Left lung (tissue), 10 donors: ENCODE data around the gene C22orf39. TPM values are rescaled to one million over a fixed set of nuclear protein-coding genes. Genes with fewer than 3 reads are reported as not detected.

Experiments used
- ATAC-seq: fragments of 200-7000 bp; cut with Tn5 transposase; one replicate; pipeline ENCODE4 v1.9.1; 2020; ENCODE audit warnings: moderate library complexity
- DNase-seq, 4 donors: peaks; one replicate each; pipeline ENCODE4 v3.0.0-alpha.2; 2013 to 2020
- H3K27ac ChIP-seq, 2 donors: fragments of 200-600 bp; sonication (generic) in 1 of 2; one replicate each; pipeline versions ENCODE4 v1.5.0 to v1.8.0; 2020 to 2021
- H3K27me3 ChIP-seq, 2 donors: fragments of 200-600 bp; sonication (generic) in 1 of 2; one replicate each; pipeline versions ENCODE4 v1.5.0 to v1.8.0; 2020 to 2021
- H3K36me3 ChIP-seq, 2 donors: fragments of 200-600 bp; sonication (generic) in 1 of 2; one replicate each; pipeline versions ENCODE4 v1.5.0 to v1.8.0; 2020 to 2021
- H3K4me1 ChIP-seq, 2 donors: fragments of 200-600 bp; one replicate each; pipeline ENCODE4 v1.8.0; 2021
- H3K4me3 ChIP-seq, 2 donors: fragments of 200-600 bp; sonication (generic) in 1 of 2; one replicate each; pipeline versions ENCODE4 v1.5.0 to v1.8.0; 2020 to 2021; ENCODE audit warnings: mild to moderate bottlenecking in 1 of 2
- H3K9me3 ChIP-seq, 2 donors: fragments of 200-600 bp; sonication (generic) in 1 of 2; one replicate each; pipeline versions ENCODE4 v1.5.0 to v1.8.0; 2020 to 2021
- intact Hi-C, 2 donors: fragments of 100-400 bp; cut with DNase I; formaldehyde crosslinking; loops; one replicate each; pipeline versions ENCODE4 v1.11.2 to v1.14.2; 2022
- polyA plus RNA-seq, 6 donors: library from polyadenylated mRNA; unstranded; fragments of 120-200 nt; gene quantifications; one replicate each; pipeline ENCODE4 v1.2.1, GENCODE V29; 2013; ENCODE audit not compliant: insufficient read length in 6 of 6
- total RNA-seq, 2 donors: library from RNA; stranded (reverse); fragmentation: NEBNext Ultra II Directional; extraction: Animal tissue kit (Norgen Biotek cat#: 25700); gene quantifications; one replicate each; pipeline ENCODE4 v1.2.1, GENCODE V29; 2021
- TF ChIP-seq, protein P1 (sequence below), 2 donors: fragments of 200-600 bp; sonication (generic) in 1 of 2; IDR thresholded peaks; one replicate each; pipeline versions ENCODE4 v1.5.0 to v1.8.0; 2021; ENCODE audit warnings: antibody characterized with exemption in 2 of 2
- donor health status: DM: no; HTN: yes; CAD: no.
- donor health status: DM: no; HTN: no; CAD: no.

Gene C22orf39
- total and polyA plus RNA-seq, 8 donors = 30.1 to 42.9 (median 37.1) TPM

- intact Hi-C loops = no loop called here
- peaks cover 0 to 1% of the 10 kb centered on the region in 2 donors for H3K4me1 ChIP-seq
- no peak overlapping the region for H3K4me3 ChIP-seq
- H3K27ac ChIP-seq = no peak overlapping the region
- no peaks in the 10 kb centered on the region for H3K9me3 ChIP-seq
- TF ChIP-seq, protein P1, sequence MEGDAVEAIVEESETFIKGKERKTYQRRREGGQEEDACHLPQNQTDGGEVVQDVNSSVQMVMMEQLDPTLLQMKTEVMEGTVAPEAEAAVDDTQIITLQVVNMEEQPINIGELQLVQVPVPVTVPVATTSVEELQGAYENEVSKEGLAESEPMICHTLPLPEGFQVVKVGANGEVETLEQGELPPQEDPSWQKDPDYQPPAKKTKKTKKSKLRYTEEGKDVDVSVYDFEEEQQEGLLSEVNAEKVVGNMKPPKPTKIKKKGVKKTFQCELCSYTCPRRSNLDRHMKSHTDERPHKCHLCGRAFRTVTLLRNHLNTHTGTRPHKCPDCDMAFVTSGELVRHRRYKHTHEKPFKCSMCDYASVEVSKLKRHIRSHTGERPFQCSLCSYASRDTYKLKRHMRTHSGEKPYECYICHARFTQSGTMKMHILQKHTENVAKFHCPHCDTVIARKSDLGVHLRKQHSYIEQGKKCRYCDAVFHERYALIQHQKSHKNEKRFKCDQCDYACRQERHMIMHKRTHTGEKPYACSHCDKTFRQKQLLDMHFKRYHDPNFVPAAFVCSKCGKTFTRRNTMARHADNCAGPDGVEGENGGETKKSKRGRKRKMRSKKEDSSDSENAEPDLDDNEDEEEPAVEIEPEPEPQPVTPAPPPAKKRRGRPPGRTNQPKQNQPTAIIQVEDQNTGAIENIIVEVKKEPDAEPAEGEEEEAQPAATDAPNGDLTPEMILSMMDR (IDR thresholded peaks at IDR 0.05) = no peak
- peaks cover 2 to 43% of the 10 kb centered on the region in 2 donors for H3K36me3 ChIP-seq
- DNase-seq (no peak), ATAC-seq (no peak)
- H3K27me3 ChIP-seq = no peaks in the 10 kb centered on the region
These were observed 35.8 kb downstream of the C22orf39 start for GRCh38 chr22:19411690-19412045.

DNA sequence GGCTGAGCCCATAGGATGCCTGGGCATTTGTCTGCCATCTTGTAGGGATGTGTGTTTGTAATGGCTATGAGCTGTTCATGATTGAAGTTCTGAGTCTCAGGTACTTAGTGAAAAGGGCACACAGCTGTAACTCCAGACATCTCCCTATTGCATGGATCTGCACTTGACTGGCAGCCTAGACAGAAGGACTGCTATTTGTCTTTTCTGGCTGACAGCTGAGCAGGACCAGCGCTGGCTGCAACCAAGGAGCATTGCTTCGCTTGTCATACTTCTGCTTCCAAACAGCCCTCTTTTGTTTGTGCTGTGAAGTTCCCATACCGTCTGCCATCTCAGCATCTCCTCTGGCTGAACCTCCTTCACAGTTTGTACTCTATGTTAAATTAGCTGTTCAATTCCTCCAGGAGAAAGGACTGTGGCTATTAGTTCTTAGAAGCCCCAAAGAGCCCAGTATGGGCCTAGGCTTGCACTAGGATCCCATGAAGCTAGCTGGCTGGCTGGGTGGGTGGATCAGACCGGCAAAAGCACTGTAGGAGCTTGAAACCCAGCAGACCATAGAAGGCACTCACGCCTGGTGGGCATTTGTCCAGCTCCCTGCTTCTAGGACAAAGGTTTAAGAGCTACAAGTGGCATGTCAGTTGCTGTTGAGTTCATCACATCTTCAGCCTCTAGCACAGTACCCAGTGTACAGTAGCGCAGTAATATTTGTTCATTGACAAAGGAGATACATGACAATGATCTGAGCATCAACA lies 36.4 kb downstream of the C22orf39 start:
- Histone ChIP-seq H3K9me3 (no peaks in the 10 kb centered on the region), H3K27me3 (no peaks in the 10 kb centered on the region), H3K4me3 (no peak overlapping the region), H3K36me3 (peaks cover 2 to 49% of the 10 kb centered on the region in 2 donors), H3K27ac (no peak overlapping the region), H3K4me1 (no peaks in the 10 kb centered on the region)
- ATAC-seq = no peak
- intact Hi-C loops = no loop called here
- TF ChIP-seq, protein P1 (IDR thresholded peaks at IDR 0.05) = no peak
- no peak for DNase-seq

DNA sequence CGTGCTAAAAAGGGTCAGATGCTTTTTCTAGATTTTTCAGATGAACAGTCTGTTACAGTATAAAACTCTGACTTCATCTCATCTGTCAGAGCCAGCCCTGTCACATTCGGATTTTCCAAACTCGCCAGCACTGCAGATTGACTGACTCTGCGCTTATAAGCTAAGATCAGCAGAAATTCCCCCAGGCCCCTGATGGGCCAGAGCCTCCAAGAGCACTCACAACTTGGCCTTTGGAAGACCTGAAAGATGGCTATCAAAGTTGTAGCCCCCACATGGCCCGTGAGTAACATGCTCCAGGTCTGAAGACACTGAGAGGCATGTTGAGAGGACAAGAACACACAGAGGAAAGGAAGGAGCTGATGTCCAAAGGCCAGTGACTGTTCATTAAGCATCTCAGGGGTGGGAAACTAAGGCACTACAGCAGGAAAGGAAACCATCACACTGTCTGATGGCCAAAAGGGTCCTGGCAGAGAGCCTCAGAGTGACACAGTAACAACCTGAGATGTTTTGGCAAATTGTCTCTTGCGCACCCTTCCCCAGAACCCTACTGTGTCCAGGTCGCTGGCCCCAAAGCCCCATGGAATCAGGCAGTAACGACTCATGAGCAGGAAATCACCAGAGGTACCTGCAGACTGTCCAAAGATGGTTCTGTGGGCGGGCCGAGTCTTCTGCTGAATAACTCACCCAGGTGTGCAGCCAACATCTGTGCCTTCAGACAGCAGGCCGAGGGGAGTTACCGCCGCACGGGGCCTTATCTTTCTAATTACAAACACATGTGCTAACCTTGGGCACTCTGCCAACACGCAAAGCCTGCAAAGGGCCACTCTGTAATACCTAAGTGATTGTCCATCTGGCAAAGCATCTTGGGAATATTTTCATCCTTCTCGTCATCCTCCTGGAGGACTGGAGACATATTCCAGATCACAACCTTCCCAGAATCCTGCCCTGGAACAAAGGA lies 39.6 kb downstream of the C22orf39 start:
- peaks cover 2 to 69% of the 10 kb centered on the region in 2 donors for H3K36me3 ChIP-seq
- intact Hi-C loops = no loop called here
- H3K27ac ChIP-seq = no peak overlapping the region
- ATAC-seq (no peak), DNase-seq (no peak)
- H3K9me3 ChIP-seq = no peaks in the 10 kb centered on the region
- H3K27me3 ChIP-seq = no peaks in the 10 kb centered on the region
- TF ChIP-seq, protein P1 (IDR thresholded peaks at IDR 0.05) = no peak
- H3K4me1 ChIP-seq = no peaks in the 10 kb centered on the region
- no peak overlapping the region for H3K4me3 ChIP-seq

DNA sequence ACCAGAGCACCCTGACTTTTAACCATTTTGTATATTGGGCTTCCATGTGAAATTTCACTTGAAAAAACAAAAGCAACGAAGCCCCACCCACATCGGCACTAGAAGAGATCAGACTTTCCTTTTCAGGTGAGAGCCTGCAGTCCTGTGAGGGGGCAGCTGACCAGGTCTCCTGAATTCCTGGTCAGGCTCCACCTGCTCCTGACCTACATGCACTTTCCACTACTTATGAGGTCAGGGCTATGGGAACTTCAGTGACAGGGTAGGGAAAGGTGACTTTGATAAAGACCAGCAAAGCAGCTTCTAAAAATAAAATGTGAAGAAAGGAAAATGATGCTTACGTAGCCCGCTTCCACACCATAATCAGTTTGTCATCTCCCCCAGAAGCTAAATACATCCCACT lies 40.7 kb downstream of the C22orf39 start:
- TF ChIP-seq, protein P1 (IDR thresholded peaks at IDR 0.05) = no peak
- intact Hi-C loops = no loop called here
- H3K27me3 ChIP-seq = no peaks in the 10 kb centered on the region
- no peaks in the 10 kb centered on the region for H3K4me1 ChIP-seq
- peaks cover 2 to 73% of the 10 kb centered on the region in 2 donors for H3K36me3 ChIP-seq
- no peak overlapping the region for H3K27ac ChIP-seq
- H3K9me3 ChIP-seq = no peaks in the 10 kb centered on the region
- no peak overlapping the region for H3K4me3 ChIP-seq
- ATAC-seq (no peak), DNase-seq (no peak)

- intact Hi-C loops = no loop called here
- Histone ChIP-seq H3K36me3 (peaks cover 2 to 76% of the 10 kb centered on the region in 2 donors), H3K27me3 (no peaks in the 10 kb centered on the region), H3K27ac (no peak overlapping the region), H3K4me3 (no peak overlapping the region), H3K4me1 (no peaks in the 10 kb centered on the region), H3K9me3 (no peaks in the 10 kb centered on the region)
- ATAC-seq (no peak), DNase-seq (no peak)
- TF ChIP-seq, protein P1 (IDR thresholded peaks at IDR 0.05) = no peak
These were observed 41.2 kb downstream of the C22orf39 start for GRCh38 chr22:19406281-19406811.
